ENCODE data around the gene NDUFAB1.
"Not testable (repeated sequence)": the region's sequence is repeated elsewhere in the genome, so short reads cannot be mapped to it uniquely, and the experiment has no call there.

Gene NDUFAB1

DNA sequence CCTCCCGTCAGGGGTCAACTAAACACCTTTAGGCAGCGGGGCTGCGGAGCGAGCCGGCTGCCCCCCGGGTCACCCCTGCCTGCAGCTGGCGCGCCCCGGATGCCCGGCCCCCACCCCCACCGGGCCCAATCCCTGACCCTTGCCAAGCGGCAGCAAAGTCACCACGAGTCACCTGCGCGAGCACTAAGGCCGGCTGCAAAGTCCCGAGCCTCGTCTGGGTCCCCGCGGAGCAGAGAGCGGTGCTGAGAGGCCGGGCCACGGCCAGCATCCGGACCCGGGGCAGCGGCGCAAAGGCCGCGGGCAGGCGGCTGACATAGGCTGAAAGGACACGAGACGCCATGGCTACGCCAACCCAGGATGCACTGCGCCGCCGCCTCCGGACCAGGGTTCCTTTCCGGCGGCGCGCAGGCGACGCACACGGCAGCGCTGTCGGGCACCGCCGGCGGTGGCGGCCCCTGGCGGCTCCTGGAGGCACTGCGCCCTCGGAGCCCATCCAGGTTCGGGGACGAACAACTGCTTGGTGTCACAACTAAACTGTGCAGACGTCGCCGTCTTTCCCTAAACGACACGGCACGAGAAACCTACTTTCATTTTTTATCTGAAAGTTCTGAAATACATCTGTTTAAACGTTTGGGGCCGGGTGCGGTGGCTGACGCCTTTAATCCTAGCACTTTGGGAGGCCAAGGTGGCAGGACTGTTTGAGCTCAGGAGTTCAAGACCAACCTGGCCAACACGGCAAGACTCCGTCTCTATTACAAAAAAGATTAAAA, at the start of gene NDUFAB1:
NDUFAB1 (minus strand) TSS at position 366 of the 770 bp plus-strand sequence; CDS start at position 340, 26 bp downstream.
- peak; percentile 88 for DNase-seq (ENCODE audit: low read depth)

DNA sequence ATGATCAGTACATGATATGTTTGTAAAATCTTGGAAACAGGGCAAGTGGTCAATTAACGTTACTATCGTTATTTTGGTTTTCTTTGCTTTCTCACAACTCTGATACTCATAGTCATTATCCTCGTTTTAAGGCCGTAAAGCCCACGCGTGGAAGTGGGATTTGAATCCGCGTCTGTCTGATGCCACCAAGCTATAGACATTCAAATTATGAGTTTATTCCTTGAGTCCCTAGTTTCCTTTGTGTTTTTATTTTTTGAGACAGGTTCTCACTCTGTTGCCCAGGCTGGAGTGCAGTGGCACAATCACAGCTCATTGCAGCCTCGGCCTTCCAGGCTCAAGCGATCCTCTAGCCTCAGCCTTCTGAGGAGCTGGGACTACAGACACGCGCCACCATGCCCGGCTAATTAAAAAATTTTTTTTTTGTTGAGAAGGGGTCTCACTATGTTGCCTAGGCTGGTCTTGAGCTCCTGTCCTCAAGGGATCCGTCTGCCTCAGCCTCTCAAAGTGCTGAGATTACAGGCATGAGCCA, 46.2 kb upstream of the NDUFAB1 start:
- DNase-seq (ENCODE audit: low read depth): no peak

DNA sequence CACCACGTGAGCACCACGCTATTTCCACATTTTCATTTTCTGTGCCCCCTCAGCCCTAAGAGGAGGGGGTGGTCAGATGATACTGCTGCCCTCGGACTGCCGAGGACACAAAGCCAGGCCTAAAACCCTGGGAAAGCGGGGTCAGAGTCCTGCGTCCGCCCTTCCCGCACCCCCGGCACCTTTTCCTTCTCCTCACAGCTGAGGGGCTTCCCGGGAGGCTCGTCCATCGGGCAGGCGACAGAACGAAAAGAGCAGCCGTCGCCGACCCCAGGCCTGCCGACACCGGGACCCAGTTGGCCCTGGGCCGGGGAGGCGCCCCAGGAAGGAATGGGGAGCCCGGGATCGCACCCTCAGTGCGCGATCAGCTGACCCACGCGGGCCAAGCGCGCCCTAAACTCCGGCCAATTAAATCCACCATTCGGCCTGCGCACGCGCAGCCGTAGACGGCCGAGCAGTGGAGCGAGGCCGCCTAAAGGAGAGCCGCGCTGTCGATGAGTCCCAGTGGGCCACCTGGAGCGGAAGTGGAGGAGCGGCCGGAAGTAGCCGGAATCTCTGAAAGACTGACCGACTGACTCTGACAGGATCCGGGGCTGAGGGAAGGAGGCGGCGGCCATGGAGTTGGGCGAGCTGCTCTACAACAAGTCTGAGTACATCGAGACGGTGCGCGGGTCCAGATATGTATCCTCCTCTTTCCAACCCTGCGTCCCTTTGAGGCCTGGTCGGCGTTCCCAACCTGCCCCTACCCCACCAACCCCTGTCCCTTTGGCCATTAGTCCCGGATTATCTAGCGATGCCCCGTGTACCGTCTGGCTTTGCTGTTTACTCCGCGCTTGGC, 45.0 kb upstream of the NDUFAB1 start, which contains the start of the genes DCTN5 and PALB2:
DCTN5 (plus strand) TSS at position 536 of the 835 bp plus-strand sequence; CDS start at position 613, 77 bp downstream.
PALB2 (minus strand) TSS at position 380 of the 835 bp plus-strand sequence; CDS start at position 227, 153 bp downstream.
- peak; percentile 75 for DNase-seq (ENCODE audit: low read depth)

DNA sequence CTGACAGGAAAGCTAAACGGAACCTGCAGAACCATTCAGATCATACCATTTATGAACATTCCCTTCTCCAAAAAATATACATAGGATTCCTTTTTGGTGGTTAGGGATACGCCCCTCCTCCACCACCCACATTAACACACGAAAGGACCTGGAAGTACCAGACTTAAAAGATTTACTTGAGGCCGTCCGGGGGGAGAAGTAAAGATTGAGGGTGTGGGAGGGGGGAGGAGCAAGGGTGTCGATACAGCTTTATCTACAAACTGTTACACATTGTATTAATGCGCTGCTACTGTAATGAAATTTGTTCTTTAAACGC, 44.5 kb upstream of the NDUFAB1 start:
- DNase-seq (ENCODE audit: low read depth): no peak

DNA sequence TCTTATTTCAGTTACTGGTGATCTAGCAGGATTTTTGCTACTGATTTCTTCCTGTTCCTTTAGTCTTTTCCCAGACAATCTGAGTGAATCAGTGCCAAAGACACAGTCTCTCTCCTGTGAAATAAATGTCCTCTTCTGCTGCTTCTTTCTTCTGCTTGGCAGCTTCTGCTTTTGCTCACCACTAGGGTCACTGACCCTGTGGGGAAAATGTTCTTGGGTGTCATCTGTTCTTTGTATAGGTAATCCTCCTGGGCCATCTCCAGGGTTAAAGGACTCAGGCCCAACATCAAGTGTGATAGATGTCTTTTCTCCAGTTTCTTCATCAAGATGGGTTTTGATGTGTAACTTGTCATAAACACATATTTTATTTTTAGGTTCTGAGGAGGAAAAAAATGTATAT, 39.8 kb upstream of the NDUFAB1 start:
- no peak for DNase-seq (ENCODE audit: low read depth)

DNA sequence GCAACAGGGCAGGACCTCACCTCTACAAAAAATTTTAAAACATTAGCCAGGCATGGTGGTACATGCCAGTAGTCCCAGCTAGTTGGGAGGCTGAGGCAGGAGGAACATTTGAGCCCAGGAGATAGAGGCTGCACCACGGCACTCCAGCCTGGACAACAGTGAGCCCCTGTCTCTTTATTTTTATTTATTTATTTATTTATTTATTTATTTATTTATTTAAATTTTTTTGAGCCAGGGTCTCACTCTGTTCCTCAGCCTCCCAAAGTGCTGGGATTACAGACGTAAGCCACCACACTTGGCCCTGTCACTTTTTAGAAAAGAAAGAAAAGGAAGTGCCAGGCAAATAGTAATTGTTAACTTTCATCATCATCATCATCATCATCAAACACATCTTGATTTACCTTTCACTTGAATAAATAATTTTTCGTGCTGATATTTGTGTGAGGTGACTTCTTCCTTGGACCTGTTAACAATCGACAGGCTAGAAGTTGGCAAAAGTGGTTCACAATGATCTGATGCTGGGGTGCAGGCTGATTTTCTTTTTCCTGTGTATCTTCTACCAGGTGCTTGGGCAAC, 38.4 kb upstream of the NDUFAB1 start:
- no peak for DNase-seq (ENCODE audit: low read depth)

DNA sequence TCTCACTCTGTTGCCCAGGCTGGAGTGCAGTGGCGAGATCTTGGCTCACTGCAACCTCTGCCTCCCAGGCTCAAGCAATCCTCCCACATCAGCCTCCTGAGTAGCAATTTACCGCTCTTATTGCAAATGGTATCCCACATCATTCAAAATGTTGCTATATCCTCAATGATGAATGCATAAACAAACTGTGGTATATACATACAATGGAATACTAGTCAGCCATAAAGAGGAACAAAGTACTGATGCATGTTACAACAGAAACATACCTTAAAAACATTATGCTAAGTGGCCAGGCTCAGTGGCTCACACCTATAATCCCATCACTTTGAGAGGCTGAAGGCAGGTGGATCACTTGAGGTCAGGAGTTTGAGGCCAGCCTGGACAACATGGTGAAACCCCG, 35.8 kb upstream of the NDUFAB1 start:
- not testable (repeated sequence) for DNase-seq (ENCODE audit: low read depth)

DNA sequence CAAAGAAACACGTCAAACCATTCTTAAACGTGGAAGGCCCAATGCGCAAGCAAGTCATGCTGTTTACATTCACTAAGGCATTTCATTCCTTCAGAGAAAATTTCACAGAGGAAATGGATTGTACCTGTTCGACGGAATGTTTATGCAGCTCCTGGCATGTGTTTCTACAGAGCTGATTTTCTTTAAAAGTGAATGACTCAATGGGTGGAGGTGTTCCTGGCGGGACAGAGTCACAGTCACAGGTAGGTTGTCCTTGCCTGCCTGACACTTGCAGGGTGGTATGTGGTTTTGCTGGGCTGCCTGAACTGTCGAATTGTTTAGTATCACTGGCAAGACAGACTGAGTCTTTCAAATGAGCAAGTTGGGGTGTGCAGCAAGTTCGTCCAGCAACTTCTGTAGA, 33.4 kb upstream of the NDUFAB1 start:
- no peak for DNase-seq (ENCODE audit: low read depth)

DNA sequence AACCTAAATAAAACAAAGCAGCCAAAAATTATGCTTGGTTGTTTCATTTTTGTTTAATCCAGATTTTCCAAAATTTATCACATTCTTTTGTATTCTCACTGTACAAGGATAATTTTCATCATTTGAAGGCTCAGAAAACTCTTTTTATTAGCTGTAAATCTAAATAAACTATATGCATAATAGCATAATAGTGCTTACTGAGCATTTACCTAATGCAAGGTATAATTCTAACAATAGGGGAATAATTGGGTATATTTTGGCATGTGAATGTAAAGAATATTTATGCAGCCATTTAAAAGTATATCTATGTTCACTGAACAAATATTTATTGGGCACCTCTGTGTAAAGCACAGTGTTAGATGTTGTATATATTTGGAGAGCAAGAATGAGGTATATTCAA, 28.0 kb upstream of the NDUFAB1 start:
- DNase-seq (ENCODE audit: low read depth): no peak

DNA sequence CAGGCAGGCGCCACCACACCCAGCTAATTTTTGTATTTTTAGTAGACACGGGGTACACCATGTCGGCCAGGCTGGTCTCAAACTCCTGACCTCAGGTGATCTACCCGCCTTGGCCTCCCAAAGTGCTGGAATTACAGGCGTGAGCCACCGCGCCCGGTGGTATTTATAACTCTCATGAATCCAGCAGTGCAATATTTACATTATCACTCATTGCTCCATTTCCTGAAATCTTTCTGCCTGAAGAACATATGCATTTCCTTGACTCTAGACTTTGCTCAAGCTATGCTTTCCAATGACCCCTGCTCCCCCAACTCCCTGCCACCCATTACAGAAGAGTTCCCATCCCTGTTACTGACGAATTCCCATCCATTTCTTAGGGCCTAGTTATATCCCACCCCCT, 19.7 kb upstream of the NDUFAB1 start:
- no peak for DNase-seq (ENCODE audit: low read depth)

DNA sequence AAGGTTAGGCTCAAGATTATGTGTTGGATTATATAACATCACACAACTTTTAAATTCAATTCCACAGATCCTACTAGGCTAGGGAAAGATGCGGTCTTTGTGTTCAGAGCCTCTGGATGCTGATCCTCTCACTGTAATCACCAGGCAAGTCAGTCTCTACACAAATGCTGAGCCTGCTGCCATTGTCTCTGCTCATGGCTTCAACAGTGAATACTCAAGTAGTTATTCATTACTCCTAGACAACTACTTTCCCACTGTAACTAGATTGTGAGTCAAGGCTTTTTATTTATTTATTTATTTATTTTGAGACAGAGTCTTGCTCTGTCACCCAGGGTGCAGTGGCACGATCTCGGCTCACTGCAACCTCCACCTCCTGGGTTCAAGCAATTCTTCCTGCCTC, 15.8 kb upstream of the NDUFAB1 start:
- DNase-seq (ENCODE audit: low read depth): no peak

DNA sequence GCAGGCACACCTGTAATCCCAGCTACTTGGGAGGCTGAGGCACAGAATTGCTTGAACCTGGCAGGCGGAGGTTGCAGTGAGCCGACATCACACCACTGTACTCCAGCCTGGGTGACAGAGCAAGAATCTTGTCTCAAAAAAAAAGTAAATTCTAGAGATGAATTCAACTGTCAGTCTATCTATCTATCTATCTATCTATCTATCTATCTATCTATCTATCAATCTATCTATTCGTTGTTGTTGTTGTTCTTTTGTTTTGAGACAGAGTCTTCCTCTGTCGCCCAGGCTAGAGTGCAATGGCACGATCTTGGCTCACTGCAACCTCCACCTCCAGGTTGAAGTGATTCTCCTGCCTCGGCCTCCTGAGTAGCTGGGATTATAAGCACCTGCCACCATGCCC, 14.8 kb upstream of the NDUFAB1 start:
- DNase-seq (ENCODE audit: low read depth): not testable (repeated sequence)

DNA sequence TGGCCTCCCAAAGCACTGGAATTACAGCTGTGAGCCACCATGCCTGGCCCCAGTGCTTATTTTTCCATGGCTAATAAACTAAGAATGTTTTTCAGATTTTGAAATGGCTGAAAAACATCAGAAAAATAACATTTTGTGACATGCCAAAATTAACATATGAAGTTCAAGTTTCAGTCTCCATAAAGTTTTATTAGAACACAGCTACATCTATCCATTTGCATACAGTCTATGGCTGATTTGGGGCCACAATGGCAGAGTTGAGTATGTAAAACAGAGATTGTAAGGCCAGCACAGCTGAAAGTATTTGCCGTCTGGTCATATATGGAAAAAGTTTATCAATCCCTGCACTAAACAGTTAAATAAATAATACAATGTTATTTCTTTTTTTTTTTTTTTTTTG, 13.8 kb upstream of the NDUFAB1 start:
- no peak for DNase-seq (ENCODE audit: low read depth)

DNA sequence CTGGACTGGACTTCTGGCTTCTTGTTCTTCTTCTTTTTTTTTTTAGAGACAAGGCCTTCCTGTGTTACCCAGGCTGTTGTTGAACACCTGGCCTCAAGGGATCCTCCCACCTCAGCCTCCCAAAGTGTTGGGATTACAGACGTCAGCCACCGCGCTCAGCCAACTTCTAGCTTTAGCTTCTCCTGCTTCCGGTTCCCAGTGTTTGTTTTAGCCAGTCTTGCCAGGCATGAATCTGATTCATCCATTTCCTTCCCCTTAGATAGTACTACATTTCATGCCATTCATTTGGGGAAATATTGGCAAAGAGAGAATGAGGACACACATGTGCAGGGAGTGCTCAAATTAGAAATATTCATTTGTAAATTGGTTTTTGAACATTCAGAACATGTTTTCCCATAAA, 12.1 kb upstream of the NDUFAB1 start:
- DNase-seq (ENCODE audit: low read depth): no peak

DNA sequence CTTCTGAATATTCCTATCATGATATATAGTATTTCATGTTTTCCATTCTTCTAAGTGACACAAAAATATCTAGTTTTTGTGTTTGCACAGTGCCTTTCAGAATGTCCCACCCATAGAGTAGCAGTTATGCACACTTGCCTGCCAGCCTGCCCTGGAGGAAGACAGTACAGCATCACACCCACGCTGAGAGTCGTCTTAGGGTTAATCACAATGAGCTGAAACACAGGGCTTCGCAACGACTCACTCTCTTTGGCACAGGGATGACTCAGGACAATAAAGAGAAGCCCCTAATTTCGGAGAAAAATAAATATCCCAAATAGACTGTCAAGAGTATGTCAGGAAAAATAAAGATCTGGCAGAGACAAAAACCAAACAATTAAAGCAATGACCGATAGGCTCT, 11.6 kb upstream of the NDUFAB1 start:
- no peak for DNase-seq (ENCODE audit: low read depth)

DNA sequence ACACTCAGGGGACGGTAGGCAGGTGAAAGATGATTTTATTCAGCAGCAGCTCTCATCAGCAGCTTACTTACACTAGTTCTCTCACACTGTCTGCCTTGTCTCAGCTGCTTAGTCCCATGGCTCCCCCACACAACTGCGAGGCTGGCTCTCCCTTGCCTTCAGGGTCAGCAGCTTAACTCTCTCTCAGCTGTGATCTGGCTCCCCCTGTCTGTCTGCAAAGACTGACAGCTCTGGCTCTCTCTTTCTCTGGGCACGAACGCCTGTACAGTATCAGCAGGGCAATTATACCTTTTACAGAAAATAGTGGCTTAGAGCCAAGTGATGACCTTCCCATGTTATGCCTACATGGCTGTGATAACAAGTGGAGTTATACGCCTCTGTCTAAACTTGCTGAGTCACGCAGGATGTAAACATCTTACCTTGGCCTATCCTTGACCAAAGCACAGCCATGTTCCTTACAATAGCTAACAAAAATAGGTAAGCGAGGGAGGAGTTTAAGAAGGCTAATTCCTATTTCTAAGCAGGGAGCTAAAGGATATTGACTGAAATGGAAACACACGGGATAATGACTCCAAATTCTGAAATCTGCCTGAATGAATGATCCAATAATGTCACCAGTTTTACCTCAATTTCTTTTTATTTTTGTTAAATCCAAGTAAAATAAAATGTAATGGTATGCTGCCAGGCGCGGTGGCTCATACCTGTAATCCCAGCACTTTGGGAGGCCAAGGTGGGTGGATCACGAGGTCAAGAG, 1.1 kb upstream of the NDUFAB1 start:
- no peak for DNase-seq (ENCODE audit: low read depth)

DNA sequence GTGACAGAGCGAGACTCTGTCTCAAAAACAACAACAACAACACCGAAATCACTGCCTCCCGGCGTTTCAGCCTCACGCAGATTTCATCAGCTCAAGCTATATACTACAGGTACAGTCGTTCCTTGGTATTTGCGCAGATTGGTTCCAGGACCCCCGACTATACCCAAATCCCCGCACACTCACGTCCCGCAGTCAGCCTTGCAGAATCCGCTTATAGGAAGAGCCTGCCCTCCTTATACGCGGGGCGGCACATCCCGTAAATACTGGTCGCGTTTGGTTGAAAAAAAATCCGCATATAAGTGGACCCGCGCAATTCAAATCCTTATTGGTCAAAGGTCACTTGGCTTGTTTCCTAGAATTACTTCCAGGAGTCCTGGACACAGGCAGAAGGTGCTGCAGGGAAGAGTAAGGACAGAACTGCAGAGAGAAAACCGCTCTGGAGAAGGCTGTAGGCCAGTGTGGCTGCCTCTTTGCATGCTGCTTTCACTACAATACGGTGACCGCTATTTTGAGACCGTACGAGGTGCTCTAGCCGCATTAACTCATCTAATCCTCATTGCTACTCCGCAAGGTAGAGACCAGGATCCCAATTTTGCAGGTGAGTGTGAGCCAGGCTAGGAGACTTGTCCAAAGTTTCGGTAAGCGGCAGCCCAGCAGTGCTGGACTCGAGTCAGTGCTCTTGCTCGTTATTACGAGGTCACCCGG, 718 bp downstream of the NDUFAB1 start:
- DNase-seq (ENCODE audit: low read depth): no peak

DNA sequence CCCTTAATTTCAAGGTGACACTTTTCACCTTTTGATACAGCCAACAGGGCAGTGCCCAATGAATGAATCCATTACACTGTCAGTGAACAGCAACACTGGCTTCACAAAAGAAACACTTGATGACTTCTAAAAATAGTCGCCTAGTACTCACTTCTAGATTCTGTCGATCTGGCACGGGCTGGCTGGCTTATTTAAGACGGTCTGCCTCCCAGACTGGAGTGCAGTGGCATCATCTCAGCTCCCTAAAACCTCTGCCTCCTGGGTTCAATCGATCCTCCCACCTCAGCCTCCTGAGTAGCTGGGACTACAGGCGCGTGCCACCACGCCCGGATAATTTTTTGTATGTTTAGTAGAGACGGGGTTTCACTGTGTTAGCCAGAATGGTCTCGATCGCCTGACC, 1.9 kb downstream of the NDUFAB1 start:
- DNase-seq (ENCODE audit: low read depth): no peak

DNA sequence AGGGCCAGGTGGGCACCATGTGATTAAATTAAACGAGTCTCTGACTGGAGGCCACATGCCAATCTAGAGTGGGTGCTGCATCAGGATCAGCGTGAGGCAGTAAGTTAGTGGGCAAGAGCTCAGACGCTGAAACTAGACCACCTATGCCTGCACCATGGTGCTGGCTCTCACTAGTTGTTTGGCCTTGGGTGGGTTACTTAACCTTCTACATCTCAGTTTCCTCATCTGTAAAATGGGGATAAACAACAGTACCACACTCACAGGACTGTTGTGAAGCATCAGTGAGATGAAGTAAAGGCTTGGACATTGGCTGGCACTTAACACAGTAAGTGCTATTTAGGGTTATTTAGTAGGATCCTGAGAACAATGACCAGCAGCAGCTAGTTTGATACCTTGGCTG, 5.9 kb downstream of the NDUFAB1 start:
- no peak for DNase-seq (ENCODE audit: low read depth)

DNA sequence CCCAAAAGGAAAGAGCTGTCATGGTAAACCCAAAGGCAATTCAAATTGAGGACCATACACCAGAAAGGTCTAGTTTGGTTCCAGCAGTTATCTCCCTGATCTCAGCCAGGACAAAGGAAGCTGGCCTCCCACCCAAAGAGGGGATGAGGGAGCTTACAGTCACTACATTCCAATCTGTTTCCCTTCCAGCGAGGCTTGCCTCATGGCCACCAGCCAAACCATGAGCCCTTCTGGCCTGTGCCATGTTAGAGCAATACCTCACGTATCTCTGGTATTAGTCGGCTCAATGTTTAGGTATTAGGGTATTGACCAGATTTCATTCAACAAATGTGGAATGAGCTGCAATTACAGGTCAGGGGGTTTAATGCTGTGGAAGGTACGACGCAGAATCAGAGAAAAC, 8.4 kb downstream of the NDUFAB1 start:
- no peak for DNase-seq (ENCODE audit: low read depth)
